T47D (cell line): ENCODE results near the gene COMMD3.

Experiments used
- DNase-seq, 2 experiments: peaks; one replicate each; pipeline versions ENCODE4 v3.0.0 to v3.0.0-alpha.2; 2011 to 2012; ENCODE audit warnings: low read depth in 1 of 2, low spot score in 1 of 2
- JUND ChIP-seq: IDR thresholded peaks from 2 replicates; pipeline ENCODE4 v1.6.1; 2012; ENCODE audit warnings: low read depth
- in situ Hi-C: cut with HindIII; loops from 2 replicates; pipeline ENCODE4 v1.10.0; 2016; ENCODE audit warnings: low sequenced_read_pairs, low pct_unique_long_range_greater_than_20kb

Gene COMMD3

DNA sequence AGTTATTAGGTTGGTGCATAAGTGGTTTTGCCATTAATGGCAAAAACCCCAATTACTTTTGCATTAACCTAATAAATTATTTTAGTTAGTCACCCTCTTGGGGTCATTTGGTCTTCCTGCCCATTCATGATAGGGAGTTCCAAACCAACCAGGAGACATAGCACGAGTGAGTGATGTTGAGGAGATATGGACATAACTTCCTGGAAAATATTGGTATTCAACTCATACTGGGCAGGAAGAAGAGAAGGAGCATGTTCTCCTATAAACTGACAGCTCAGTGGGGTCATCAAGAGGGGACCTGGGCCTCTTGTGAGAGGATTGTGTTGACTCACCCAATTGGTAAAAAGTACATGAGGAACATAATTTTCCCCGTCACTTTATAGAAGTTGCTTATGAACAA, 52.8 kb downstream of the COMMD3 start:
- in situ Hi-C loops, result no loop called here
- no peak for TF ChIP-seq JUND

GRCh38 chr10:22369434-22370072, 53.4 kb downstream of the COMMD3 start:
- no peak for DNase-seq
- in situ Hi-C loops, result no loop called here
- TF ChIP-seq JUND, result no peak

More for the DNA sequence above, 52.8 kb downstream of the COMMD3 start:
- DNase-seq, result no peak
